Measurements from ENCODE around the gene LOXL4.
"Not testable (repeated sequence)": the region's sequence is repeated elsewhere in the genome, so short reads cannot be mapped to it uniquely, and the experiment has no call there.

The LOXL4 gene

DNA sequence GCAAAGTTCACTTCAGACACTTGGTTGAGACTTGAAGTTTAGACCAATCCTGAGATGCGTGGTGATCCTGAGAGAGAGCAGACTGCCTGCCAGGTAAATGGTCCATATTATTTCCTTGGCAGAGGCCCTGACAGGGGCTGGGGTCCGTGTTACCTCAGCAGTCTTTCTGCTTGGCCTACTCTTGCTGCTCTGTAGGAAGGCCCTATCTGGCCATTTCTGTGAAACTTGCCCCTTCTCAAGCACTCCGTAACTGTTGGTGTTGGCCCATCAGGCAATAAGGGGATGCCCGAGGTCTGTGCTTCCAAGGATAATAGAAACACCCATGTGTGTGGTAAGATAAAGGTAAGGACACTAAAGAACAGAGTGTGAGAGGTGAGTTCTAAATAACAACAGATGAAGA is 20.0 kb downstream of the LOXL4 start:
- no peak overlapping the region for H3K27ac Mint-ChIP-seq
- no peaks in the 10 kb centered on the region for H3K9me3 Mint-ChIP-seq
- no peak overlapping the region for H3K4me3 Mint-ChIP-seq
- no peaks in the 10 kb centered on the region for H3K4me1 Mint-ChIP-seq
- H3K27me3 Mint-ChIP-seq: no peaks in the 10 kb centered on the region
- no peak for ATAC-seq
- H3K36me3 Mint-ChIP-seq: peaks cover 80% of the 10 kb centered on the region

GRCh38 chr10:98246911-98247805 is 20.8 kb downstream of the LOXL4 start:
- no peak overlapping the region for H3K4me3 Mint-ChIP-seq
- no peak for ATAC-seq
- H3K4me1 Mint-ChIP-seq: no peaks in the 10 kb centered on the region
- H3K27ac Mint-ChIP-seq: no peak overlapping the region
- H3K36me3 Mint-ChIP-seq: peaks cover 87% of the 10 kb centered on the region
- no peaks in the 10 kb centered on the region for H3K27me3 Mint-ChIP-seq
- H3K9me3 Mint-ChIP-seq: no peaks in the 10 kb centered on the region

DNA sequence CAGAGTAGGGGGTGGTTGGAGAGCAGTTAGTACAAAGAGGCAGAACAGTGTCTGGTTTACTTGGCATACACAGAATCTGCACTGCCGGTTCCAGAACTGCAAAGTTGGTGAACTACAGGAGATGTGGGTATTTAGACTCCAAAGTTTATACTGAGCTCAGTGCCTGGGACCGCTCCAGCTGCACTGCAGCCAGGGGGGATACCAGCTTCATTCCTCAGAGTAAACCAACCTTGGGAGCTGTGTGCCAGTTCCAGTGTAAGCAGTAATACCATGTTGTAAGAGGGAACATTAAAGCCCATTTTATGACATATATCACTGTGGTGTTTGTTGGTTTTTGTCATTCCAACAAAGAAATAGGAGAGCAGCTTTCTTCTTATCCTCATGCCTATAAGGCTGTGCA is 23.4 kb downstream of the LOXL4 start:
- Mint-ChIP-seq H3K4me3 (no peak overlapping the region), H3K27ac (no peak overlapping the region), H3K27me3 (no peaks in the 10 kb centered on the region), H3K36me3 (peaks cover 80% of the 10 kb centered on the region), H3K9me3 (no peaks in the 10 kb centered on the region), H3K4me1 (no peaks in the 10 kb centered on the region)
- ATAC-seq: no peak

DNA sequence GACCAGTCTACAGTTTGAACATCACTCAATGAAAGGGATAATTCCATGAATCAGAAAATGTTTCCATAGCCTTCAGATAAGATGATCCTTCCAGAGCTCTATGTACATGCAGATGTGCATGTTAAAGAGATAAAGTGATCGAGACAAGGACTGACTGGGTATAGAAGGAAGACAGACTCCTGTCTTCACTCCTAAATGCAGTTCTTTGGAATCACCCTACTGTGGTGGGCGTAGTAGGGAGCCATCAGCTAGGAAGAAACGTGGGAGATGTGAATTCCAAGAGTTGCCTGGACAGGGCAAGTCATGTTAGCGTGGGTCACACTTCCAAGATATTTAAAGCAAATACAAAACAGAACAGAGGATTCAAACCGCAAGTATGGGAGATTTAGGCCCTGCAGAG is 23.9 kb downstream of the LOXL4 start:
- no peak overlapping the region for H3K4me3 Mint-ChIP-seq
- no peaks in the 10 kb centered on the region for H3K9me3 Mint-ChIP-seq
- H3K27ac Mint-ChIP-seq: no peak overlapping the region
- no peak for ATAC-seq
- H3K36me3 Mint-ChIP-seq: peaks cover 80% of the 10 kb centered on the region
- no peaks in the 10 kb centered on the region for H3K27me3 Mint-ChIP-seq
- no peaks in the 10 kb centered on the region for H3K4me1 Mint-ChIP-seq

GRCh38 chr10:98242823-98243222 is 25.2 kb downstream of the LOXL4 start:
- ATAC-seq: no peak
- Mint-ChIP-seq H3K9me3 (no peaks in the 10 kb centered on the region), H3K27ac (no peak overlapping the region), H3K27me3 (no peaks in the 10 kb centered on the region), H3K4me1 (no peaks in the 10 kb centered on the region), H3K36me3 (peaks cover 67% of the 10 kb centered on the region), H3K4me3 (no peak overlapping the region)

- Mint-ChIP-seq H3K27me3 (no peaks in the 10 kb centered on the region), H3K9me3 (no peaks in the 10 kb centered on the region), H3K36me3 (peaks cover 60% of the 10 kb centered on the region), H3K27ac (no peak overlapping the region), H3K4me3 (no peak overlapping the region), H3K4me1 (no peaks in the 10 kb centered on the region)
- ATAC-seq: no peak
Observed at GRCh38 chr10:98240524-98240923, 27.5 kb downstream of the LOXL4 start.

DNA sequence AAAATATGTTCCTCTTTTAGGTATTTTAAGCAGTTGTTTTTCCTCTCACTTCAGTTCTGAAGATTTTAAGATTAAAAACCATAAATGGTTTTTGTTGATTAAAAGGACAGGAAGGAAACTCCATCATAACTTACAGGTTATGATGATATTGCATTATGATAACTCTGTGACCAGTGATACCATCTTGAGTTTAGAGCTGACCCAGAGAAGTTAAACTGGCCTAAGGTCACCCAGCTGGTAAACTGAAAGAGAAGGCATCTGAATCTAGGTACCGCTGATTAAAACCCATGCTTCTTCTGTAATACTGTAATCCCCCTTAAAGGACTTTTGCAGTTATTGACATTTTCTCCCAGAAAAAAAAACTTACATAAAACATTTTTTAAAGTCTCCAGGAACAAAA is 29.6 kb downstream of the LOXL4 start:
- Mint-ChIP-seq H3K27ac (no peak overlapping the region), H3K27me3 (no peaks in the 10 kb centered on the region), H3K4me1 (no peaks in the 10 kb centered on the region), H3K4me3 (no peak overlapping the region), H3K9me3 (no peaks in the 10 kb centered on the region), H3K36me3 (peaks cover 56% of the 10 kb centered on the region)
- no peak for ATAC-seq

DNA sequence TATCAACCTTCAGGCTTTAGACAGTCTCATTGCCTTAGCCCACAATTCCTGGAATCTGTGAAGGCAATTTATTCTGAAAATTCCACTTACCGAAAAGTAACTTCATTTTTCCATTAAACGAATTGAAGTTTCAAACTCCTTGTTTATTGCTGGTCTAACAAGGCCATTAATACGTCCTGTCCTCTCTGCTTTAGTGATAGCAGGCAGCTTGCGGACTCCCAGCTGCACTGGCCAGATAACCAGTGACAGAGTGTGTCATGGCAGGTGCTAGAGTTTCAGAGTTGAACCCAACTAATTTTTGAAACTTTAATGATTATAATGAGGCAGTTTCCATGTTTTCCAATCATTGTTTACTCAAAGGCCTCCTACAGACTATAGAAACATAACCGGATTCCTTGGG is 31.1 kb downstream of the LOXL4 start:
- no peak overlapping the region for H3K27ac Mint-ChIP-seq
- no peaks in the 10 kb centered on the region for H3K9me3 Mint-ChIP-seq
- H3K27me3 Mint-ChIP-seq: no peaks in the 10 kb centered on the region
- ATAC-seq: no peak
- H3K4me3 Mint-ChIP-seq: no peak overlapping the region
- peaks cover 50% of the 10 kb centered on the region for H3K36me3 Mint-ChIP-seq
- no peaks in the 10 kb centered on the region for H3K4me1 Mint-ChIP-seq

- Mint-ChIP-seq H3K27me3 (no peaks in the 10 kb centered on the region), H3K27ac (no peak overlapping the region), H3K36me3 (peaks cover 48% of the 10 kb centered on the region), H3K4me1 (no peaks in the 10 kb centered on the region), H3K9me3 (no peaks in the 10 kb centered on the region), H3K4me3 (no peak overlapping the region)
- no peak for ATAC-seq
Observed at GRCh38 chr10:98235846-98236245, 32.1 kb downstream of the LOXL4 start.

- peaks cover 60% of the 10 kb centered on the region for H3K36me3 Mint-ChIP-seq
- no peak for ATAC-seq
- peaks cover 16% of the 10 kb centered on the region for H3K4me1 Mint-ChIP-seq
- H3K4me3 Mint-ChIP-seq: no peak overlapping the region
- H3K27me3 Mint-ChIP-seq: no peaks in the 10 kb centered on the region
- no peak overlapping the region for H3K27ac Mint-ChIP-seq
- no peaks in the 10 kb centered on the region for H3K9me3 Mint-ChIP-seq
Observed at GRCh38 chr10:98231417-98231816, 36.6 kb downstream of the LOXL4 start.

- H3K27ac Mint-ChIP-seq, ATAC-seq: not testable (repeated sequence)
Observed at GRCh38 chr10:98228266-98228665, 39.7 kb downstream of the LOXL4 start.

GRCh38 chr10:98227713-98228112 is 40.3 kb downstream of the LOXL4 start:
- Mint-ChIP-seq H3K4me1 (peaks cover 29% of the 10 kb centered on the region), H3K36me3 (peaks cover 62% of the 10 kb centered on the region)
- H3K27me3 Mint-ChIP-seq, ATAC-seq, H3K27ac Mint-ChIP-seq, H3K4me3 Mint-ChIP-seq, H3K9me3 Mint-ChIP-seq: not testable (repeated sequence)

More at GRCh38 chr10:98228266-98228665, 39.7 kb downstream of the LOXL4 start:
- Mint-ChIP-seq H3K4me1 (peaks cover 27% of the 10 kb centered on the region), H3K36me3 (peaks cover 61% of the 10 kb centered on the region)
- not testable (repeated sequence) for H3K4me3 Mint-ChIP-seq, H3K9me3 Mint-ChIP-seq, H3K27me3 Mint-ChIP-seq

DNA sequence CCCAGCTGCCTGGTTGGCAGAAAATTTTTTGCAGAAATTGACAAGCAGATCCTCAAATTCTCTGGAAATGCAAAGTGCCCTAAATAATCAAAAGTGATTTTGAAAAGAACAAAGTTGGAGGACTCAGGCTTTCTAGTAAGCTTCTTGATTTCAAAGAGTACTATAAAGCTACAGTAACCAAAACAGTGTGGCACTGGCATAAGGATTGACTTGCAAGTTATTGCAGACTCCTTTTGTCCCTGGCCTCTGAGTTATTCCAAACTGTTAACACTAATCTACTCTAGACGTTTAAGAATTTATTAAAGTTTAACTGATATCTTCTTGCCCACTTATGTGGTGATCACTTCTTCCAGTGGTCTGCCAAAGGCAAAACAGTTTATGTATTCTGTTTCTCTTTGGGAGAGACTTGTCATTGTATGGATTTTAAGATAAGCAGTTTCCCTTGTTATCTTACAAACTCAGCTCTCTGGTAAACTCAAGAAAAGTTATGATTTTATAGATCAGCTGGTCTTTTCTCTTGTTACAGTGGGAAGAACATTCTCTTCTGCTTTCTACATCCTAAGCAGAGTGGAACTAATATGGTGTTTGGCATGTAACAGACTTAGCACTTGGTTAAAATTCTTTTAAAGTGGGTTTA is 41.4 kb downstream of the LOXL4 start:
- Mint-ChIP-seq H3K27ac (no peak overlapping the region), H3K9me3 (no peaks in the 10 kb centered on the region), H3K36me3 (peaks cover 55% of the 10 kb centered on the region), H3K4me3 (no peak overlapping the region), H3K4me1 (peaks cover 29% of the 10 kb centered on the region), H3K27me3 (no peaks in the 10 kb centered on the region)
- no peak for ATAC-seq

- H3K36me3 Mint-ChIP-seq: peaks cover 45% of the 10 kb centered on the region
- no peak for ATAC-seq
- no peak overlapping the region for H3K27ac Mint-ChIP-seq
- no peaks in the 10 kb centered on the region for H3K27me3 Mint-ChIP-seq
- no peak overlapping the region for H3K4me3 Mint-ChIP-seq
- H3K4me1 Mint-ChIP-seq: peaks cover 21% of the 10 kb centered on the region
- no peaks in the 10 kb centered on the region for H3K9me3 Mint-ChIP-seq
Observed at GRCh38 chr10:98224996-98225395, 43.0 kb downstream of the LOXL4 start.

DNA sequence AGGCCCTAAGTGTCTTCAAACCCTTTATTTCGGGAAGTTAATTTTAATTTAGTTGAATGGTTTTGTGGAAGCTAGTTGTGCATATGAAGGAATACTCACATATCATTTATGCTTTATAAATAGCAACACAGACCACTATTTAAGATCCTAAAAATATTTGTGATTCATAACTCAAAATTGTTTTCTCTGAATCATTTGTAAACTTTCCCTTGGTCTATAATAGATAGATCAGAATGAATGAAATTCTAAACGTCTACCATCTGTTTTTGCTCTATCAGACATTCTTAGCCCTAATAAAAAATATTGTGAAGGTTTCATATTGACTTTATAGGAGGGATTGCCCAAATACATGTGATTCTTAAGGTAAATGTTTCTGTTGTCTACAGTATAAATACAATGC is 43.5 kb downstream of the LOXL4 start:
- Mint-ChIP-seq H3K9me3 (peaks cover 3% of the 10 kb centered on the region), H3K4me1 (peaks cover 19% of the 10 kb centered on the region), H3K4me3 (no peak overlapping the region), H3K27me3 (no peaks in the 10 kb centered on the region), H3K27ac (no peak overlapping the region), H3K36me3 (peaks cover 48% of the 10 kb centered on the region)
- no peak for ATAC-seq

DNA sequence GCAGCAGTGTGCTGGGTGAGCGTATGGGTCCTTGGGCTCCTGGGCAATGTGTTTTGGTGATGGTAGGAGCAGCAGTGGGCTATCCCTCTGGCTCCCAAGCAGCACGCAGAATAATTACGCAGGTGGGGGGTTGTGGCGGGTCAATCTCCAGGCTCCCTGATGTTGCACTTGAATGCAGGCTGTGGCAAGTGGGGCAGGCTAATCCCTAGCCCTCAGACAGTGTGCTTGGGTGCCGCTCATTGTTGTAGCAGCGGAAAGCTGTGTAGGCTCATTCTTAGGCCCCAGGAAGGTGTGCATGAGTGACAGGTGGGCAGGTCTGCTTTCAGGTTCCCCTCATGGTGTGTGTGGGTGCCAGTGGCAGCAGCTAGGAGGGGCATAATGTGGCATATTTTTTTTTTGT is 44.1 kb downstream of the LOXL4 start:
- Mint-ChIP-seq H3K4me1 (peaks cover 13% of the 10 kb centered on the region), H3K4me3 (no peak overlapping the region), H3K36me3 (peaks cover 48% of the 10 kb centered on the region), H3K27ac (no peak overlapping the region), H3K9me3 (peaks cover 7% of the 10 kb centered on the region), H3K27me3 (no peaks in the 10 kb centered on the region)
- no peak for ATAC-seq
